ENCODE measurements around the gene MRPL4. TPM values are rescaled to one million over a fixed set of nuclear protein-coding genes. Genes with fewer than 3 reads are reported as not detected.

Gene MRPL4
- total RNA-seq, 1 experiment from 2014 or later = 146 TPM

GRCh38 chr19:10211691-10212090 is 40.3 kb upstream of the MRPL4 start:
- H4K20me1 ChIP-seq (ENCODE audit: insufficient read depth) = no peaks in the 10 kb centered on the region
- ChIA-PET RAD21 (ENCODE audit: low non-redundant PET in 1 of 2, low total read pairs in 2 of 2, uncharacterized antibody in 2 of 2, unreplicated experiment in 2 of 2) (no interaction called here), POLR2A (no interaction called here), CTCF (no interaction called here)
- H3K4me3 ChIP-seq (replicated peaks in 1 of 2; ENCODE audit: low read depth in 1 of 2, low read length in 2 of 2) = no peak overlapping the region
- DNase-seq (ENCODE audit: low read depth, low spot score) (no peak), ATAC-seq (no peak)
- H3K9ac ChIP-seq (ENCODE audit: low read length) = no peak overlapping the region
- H3K27me3 ChIP-seq (ENCODE audit: insufficient read depth, low read length) = no peaks in the 10 kb centered on the region
- H3K9me2 ChIP-seq (ENCODE audit: insufficient read depth) = no peaks in the 10 kb centered on the region
- H2AFZ ChIP-seq (ENCODE audit: low read depth, low read length, poor library complexity, severe bottlenecking) = no peak overlapping the region
- H3K79me2 ChIP-seq (ENCODE audit: insufficient read depth, low read length) = no peaks in the 10 kb centered on the region
- TF ChIP-seq YY1 (IDR thresholded peaks at IDR 0.05; ENCODE audit: extremely low read depth, insufficient replicate concordance, low read depth, low read length) (no peak), REST (IDR thresholded peaks at IDR 0.05; ENCODE audit: low read depth) (no peak), RAD21 (IDR thresholded peaks at IDR 0.05; ENCODE audit: low read depth) (no peak), FOSL1 (IDR thresholded peaks at IDR 0.05; ENCODE audit: low read depth) (no peak), SIN3A (IDR thresholded peaks at IDR 0.05; ENCODE audit: low read depth) (no peak), ELF1 (IDR thresholded peaks at IDR 0.05; ENCODE audit: borderline replicate concordance, low read depth) (no peak)
- TF ChIP-seq, protein P1, sequence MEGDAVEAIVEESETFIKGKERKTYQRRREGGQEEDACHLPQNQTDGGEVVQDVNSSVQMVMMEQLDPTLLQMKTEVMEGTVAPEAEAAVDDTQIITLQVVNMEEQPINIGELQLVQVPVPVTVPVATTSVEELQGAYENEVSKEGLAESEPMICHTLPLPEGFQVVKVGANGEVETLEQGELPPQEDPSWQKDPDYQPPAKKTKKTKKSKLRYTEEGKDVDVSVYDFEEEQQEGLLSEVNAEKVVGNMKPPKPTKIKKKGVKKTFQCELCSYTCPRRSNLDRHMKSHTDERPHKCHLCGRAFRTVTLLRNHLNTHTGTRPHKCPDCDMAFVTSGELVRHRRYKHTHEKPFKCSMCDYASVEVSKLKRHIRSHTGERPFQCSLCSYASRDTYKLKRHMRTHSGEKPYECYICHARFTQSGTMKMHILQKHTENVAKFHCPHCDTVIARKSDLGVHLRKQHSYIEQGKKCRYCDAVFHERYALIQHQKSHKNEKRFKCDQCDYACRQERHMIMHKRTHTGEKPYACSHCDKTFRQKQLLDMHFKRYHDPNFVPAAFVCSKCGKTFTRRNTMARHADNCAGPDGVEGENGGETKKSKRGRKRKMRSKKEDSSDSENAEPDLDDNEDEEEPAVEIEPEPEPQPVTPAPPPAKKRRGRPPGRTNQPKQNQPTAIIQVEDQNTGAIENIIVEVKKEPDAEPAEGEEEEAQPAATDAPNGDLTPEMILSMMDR (IDR thresholded peaks at IDR 0.05 in 2 of 3, conservative IDR thresholded peaks at IDR 0.05 in 1 of 3; ENCODE audit: borderline replicate concordance in 1 of 3, insufficient read depth in 1 of 3, low read depth in 2 of 3, low read length in 2 of 3) = no peak
- TF ChIP-seq, protein P2, sequence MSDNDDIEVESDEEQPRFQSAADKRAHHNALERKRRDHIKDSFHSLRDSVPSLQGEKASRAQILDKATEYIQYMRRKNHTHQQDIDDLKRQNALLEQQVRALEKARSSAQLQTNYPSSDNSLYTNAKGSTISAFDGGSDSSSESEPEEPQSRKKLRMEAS (IDR thresholded peaks at IDR 0.05) = no peak
- peaks cover 3 to 5% of the 10 kb centered on the region in 2 experiments; a peak in 3 of 4 replicates for H3K4me1 ChIP-seq (ENCODE audit: control insufficient read depth in 1 of 2, insufficient read depth in 2 of 2, low read length in 2 of 2)
- no peaks in the 10 kb centered on the region for H3K36me3 ChIP-seq (ENCODE audit: control insufficient read depth in 1 of 2, insufficient read depth in 2 of 2, low read length in 2 of 2)
- peaks cover 0 to 9% of the 10 kb centered on the region in 2 experiments; a peak in 1 of 4 replicates for H3K9me3 ChIP-seq (ENCODE audit: control insufficient read depth in 1 of 2, insufficient read depth in 1 of 2, low read depth in 1 of 2, low read length in 2 of 2)
- no peak overlapping the region for H3K27ac ChIP-seq (ENCODE audit: low read depth, low read length)
- intact Hi-C loops (cut with micrococcal nuclease) = loop anchor here (10.0 kb wide), 1 partner anchor 607 kb away; no protein-coding TSS in a partner anchor
- H3K4me2 ChIP-seq (ENCODE audit: low read length) = no peak overlapping the region
- no TSS peak for BruUV-seq (replicated peaks)
